HG02571 (cell line): ENCODE results near the gene CLEC4M.
"Not testable (repeated sequence)": the region's sequence is repeated elsewhere in the genome, so short reads cannot be mapped to it uniquely, and the experiment has no call there.

ENCODE experiments used
- ATAC-seq: cut with Tn5 transposase; IDR thresholded peaks from one replicate; pipeline ENCODE4 v1.9.1; 2021; ENCODE audit warnings: mild to moderate bottlenecking, moderate library complexity; ENCODE audit not compliant: unreplicated experiment

The CLEC4M gene

DNA sequence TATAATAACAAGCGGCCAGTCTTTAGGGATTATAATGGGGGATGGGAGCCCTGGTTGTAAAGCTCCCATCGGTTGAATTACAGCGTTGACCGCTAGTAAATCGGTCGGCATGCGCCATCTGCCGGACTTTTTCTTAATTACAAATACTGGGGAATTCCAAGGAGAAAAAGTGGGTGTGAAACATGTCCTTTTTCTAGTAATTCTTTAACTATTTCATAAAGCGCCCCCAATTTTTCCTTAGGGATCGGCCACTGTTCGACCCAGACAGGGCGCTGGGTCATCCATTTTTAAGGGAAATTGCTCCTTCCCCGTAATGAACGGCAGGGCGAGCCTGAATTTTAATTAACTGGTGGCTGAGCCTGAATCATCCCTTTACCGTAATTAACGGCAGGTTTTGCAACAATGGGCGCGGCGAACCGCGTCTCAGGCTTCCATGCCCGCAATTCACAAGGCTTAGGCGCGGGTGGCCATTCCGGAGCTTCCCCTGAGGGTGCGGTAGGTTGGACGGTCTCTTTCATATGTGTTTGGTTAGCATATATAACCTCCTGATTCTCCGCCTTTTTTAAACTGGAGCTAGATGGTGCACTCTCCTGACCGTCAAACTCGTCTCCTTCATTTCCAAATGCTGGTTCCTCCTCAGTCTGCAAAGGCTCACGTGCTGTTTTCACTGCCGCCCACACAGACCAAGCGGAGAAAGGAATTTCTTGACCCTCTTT, 36.8 kb downstream of the CLEC4M start:
- no peak for ATAC-seq

DNA sequence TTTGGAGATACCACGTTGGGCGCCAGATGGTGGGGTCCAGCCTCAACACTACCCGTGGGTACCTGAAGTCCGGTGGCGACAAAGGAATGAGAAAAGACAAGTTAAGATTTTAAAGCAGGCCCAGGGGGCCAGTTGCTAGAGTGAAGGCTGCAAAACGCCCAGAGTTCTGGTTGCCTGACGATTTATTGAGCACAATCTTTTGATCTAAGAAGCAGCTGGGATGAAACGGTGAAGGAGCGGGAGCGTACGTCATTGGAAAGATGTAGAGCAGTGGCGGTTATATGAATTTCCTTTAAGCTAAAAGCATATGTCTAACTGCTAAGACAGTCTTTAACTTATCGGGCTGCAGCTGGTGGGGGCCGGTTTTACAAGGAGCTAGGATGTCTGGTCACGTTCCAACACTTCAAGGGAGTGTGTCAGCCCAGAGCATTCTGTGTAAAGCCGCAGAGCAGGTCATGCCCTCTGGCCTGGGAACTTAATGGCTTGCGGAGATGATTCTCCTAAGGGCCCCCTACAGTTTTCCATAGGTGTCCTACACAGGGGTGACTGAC, 38.1 kb downstream of the CLEC4M start:
- no peak for ATAC-seq

DNA sequence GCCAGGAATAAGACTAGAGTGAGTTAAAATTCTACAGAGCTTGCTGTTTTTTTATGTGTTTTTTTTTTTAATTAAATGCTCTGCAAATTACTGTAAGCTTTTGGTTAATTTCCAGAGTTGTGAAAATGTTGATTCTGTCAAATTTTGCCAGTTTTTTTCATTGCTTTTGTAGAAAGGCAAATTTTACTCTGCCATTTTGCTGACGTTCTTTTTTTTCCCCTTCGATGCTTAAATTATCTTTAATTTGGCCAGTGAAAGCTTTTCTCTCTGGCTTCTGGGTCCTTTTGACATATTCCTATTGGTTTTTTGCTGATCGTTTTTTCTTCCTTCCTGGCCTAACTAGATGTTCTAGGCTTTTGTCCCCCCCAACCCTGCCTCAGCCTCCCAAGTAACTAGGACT, 43.2 kb downstream of the CLEC4M start:
- no peak for ATAC-seq

DNA sequence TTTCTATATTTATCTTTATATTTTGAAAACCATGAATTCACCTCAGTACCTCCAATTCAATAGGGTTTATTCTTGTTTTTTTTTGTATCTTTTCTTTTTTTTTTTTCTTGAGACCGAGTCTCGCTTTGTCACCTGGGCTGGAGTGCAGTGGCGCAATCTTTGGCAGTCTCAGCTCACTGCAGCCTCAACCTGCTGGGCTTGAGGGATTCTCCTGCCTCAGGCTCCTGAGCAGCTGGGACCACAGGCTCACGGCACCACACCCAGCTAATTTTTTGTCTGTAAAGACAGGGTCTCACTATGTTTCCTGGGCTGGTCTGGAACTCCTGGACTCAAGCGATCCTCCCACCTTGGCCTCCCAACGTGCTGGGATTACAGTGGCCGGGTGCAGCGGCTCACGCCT, 43.8 kb downstream of the CLEC4M start:
- ATAC-seq: no peak

DNA sequence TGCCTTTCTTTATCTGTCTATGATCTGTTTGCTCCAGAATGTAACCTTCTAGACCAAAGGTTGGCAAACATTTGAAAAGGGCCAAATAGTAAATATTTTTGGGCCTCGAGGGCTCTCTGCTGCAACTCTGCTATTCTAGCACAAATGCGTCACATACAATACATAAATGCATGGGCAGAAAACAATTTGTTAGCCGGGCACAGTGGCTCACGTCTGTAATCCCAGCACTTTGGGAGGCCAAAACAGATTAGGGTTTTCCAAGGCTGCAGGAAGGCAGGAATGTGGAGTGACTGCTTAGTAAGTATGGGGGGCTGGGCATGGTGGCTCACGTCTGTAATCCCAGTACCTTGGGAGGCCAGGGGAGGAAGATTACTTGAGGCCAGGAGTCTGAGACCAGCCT, 45.1 kb downstream of the CLEC4M start:
- ATAC-seq: no peak

DNA sequence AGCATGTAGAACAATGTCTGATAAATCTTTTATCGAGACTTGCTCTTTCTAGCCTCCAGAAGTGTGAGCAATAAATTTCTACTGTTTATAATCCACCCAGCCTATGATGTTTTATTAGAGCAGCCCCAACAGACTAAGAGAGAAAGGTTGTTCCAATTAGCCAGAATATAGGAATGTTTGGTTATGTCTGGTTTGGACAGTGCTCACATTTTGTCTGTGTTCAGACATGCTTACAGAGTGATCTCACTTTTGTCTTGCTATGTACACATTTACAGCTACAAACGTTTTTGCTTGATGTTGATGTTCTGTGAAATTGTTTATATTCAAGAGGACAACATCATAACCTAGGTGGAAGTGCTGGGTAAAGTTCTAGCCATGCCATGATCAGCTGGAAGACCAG, 48.9 kb downstream of the CLEC4M start:
- ATAC-seq: no peak

DNA sequence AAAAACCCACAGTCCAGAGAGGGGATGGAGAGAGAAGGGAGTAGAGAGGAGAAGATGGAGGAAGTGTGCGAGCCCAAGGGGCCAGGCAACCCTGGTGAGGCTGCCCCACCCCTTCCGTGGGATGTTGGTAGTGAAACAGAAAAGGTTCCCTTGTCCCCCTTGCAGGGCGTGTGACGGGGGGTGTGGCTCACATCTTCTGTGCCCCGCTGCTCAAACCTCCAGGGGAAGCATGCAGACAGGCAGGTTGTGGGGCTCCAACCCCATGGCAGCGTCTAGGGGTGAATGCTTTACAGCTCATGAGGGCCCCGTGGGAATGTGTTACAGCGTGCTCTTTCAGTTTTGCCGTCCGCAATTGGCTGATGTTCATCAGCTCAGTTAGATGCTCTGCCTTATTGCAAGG, 52.3 kb downstream of the CLEC4M start:
- no peak for ATAC-seq

DNA sequence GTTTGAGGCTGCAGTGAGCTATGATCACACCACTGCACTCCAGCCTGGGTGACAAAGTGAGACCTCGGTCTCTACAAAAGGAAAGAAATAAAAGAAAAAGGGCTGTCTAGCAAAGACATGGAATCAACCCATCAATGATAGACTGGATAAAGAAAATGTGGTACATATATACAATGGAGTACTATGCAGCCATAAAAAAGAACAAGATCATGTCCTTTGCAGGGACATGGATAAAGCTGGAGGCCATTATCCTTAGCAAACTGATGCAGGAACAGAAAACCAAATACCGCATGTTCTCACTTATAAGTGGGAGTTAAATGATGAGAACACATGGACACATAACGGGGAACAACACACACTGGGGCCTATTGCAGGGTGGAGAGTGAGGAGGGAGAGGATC, 53.0 kb downstream of the CLEC4M start:
- ATAC-seq: not testable (repeated sequence)

DNA sequence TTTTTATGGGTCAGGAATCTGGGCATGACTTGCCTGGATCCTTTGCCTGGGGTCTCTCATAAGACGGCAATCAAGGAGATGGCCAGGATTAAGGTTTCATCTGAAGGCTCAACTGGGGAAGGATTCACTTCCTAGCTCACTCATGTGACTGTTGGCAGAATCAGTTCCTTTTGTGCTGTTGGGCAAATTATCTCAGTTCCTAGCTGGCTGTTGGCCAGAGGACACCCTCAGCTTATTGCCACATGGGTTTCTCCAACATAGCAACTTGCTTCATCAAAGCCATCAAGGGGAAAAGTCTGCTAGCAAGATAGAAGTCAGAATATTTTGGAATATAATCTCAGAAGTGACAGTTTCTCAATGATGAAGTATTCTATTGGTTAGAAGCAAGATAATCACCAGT, 54.8 kb downstream of the CLEC4M start:
- no peak for ATAC-seq

DNA sequence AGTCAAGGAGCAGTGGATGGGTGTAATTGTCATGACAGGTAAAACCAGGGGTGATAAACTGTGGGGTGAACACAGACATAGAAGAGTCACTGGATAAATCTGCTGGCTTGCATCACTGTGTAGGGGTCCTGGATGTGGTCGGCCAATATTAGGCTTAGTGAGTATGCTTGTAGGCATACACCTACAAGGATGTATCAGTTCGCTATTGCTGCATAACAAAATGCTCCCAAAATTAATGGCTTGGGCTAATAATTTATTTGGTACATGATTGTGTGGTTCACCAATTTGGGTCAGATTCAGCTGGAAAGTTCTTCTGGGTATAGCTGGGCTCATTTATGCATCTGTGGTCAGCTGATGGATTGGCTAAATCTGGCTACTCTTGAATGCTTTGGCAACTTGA, 55.8 kb downstream of the CLEC4M start:
- ATAC-seq: no peak
